ENCODE measurements around the gene ZNF582.

The ZNF582 gene

DNA sequence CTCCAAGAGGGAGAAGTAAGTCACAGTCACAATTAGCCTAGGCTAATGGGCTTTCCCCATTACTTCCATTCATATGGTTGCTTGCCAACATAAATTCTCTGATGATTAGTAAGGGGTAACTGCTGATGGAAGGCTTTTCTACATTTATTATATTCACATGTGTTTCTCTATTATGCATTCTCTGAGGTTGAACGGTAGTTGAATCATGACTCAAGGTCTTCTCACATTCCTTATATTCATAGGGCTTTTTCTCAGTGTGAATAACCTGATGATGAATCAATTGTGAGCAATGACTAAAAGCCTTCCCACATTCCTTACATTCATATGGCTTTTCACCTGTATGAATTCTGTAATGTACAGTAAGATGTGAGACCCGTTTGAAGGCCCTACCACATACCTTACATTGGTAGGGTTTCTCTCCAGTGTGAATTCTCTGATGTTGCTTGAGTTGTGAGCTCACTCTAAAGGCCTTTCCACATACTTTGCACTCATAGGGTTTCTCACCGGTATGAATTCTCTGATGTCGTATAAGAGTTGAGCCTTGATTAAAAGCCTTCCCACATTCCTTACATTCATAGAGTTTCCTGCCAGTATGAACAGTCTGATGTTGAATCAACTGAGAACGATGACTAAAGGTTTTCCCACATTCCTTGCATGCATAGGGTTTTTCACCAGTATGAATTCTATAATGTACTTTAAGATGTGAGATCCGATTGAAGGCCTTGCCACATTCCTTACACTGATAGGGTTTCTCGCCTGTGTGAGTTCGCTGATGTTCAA lies 9.3 kb downstream of the ZNF582 start:
- H3K36me3 ChIP-seq (ENCODE audit: insufficient read depth, low read depth, low read length) = peaks cover 5% of the 10 kb centered on the region; the same call in 1 of the 2 replicates
- no peaks in the 10 kb centered on the region for H3K4me1 ChIP-seq (ENCODE audit: insufficient read depth, low read length)
- H3K27me3 ChIP-seq (ENCODE audit: insufficient read depth, low read length) = no peaks in the 10 kb centered on the region
- peaks cover 27% of the 10 kb centered on the region; the same call in 1 of the 2 replicates for H3K9me3 ChIP-seq (ENCODE audit: insufficient read depth, low read depth, low read length)
- H3K27ac ChIP-seq (ENCODE audit: low read length) = no peak overlapping the region
- H3K4me3 ChIP-seq (ENCODE audit: low read length) = no peak overlapping the region
- H3K9ac ChIP-seq (ENCODE audit: low read depth, low read length) = no peak overlapping the region

DNA sequence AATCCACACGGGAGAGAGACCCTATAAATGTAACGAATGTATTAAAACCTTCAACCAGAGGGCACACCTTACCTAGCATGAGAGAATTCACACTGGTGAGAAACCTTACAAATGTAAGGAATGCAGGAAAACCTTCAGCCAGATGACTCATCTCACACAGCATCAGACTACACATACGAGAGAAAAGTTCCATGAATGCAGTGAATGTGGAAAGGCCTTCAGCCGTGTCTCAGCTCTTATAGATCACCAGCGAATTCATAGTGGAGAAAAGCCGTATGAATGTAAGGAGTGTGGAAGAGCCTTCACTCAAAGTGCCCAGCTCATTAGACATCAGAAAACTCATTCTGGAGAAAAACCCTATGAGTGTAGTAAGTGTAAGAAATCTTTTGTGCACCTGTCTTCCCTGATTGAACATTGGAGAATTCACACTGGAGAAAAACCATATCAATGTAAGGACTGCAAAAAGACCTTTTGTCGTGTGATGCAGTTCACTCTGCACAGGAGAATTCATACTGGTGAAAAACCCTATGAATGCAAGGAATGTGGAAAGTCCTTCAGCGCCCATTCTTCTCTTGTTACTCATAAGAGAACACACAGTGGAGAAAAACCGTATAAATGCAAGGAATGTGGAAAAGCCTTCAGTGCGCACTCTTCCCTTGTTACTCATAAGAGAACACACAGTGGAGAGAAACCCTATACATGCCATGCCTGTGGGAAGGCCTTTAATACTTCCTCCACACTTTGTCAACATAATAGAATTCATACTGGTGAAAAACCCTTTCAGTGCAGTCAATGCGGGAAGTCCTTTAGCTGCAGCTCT lies 16.0 kb downstream of the ZNF582 start:
- no peaks in the 10 kb centered on the region for H3K27me3 ChIP-seq (ENCODE audit: insufficient read depth, low read length)
- no peak overlapping the region for H3K4me3 ChIP-seq (ENCODE audit: low read length)
- H3K4me1 ChIP-seq (ENCODE audit: insufficient read depth, low read length) = no peaks in the 10 kb centered on the region
- peaks cover 68% of the 10 kb centered on the region for H3K36me3 ChIP-seq (ENCODE audit: insufficient read depth, low read depth, low read length)
- no peak overlapping the region for H3K27ac ChIP-seq (ENCODE audit: low read length)
- peaks cover 42% of the 10 kb centered on the region for H3K9me3 ChIP-seq (ENCODE audit: insufficient read depth, low read depth, low read length)
- H3K9ac ChIP-seq (ENCODE audit: low read depth, low read length) = no peak overlapping the region

DNA sequence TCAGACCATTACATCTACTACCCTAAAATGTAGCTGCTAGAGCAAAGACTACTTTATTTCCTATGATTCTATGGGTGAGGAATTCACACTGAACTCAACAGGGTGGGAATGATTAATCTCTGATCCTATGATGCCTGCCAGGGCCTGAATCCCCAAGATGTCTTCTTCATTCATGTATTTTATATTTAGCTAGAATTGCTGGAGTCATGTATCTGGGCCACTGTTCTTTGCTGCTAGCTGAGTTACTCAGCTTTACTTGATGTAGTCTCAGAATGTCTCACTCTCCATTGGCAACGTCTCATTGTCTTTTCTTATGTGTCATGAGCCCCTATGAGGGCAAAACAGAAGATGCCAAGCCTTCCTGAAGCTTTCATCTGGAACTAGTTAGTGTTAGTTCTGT lies 21.1 kb downstream of the ZNF582 start:
- Histone ChIP-seq H3K4me1 (ENCODE audit: insufficient read depth, low read length) (no peaks in the 10 kb centered on the region; the same call in 1 of the 2 replicates), H3K36me3 (ENCODE audit: insufficient read depth, low read depth, low read length) (peaks cover 80% of the 10 kb centered on the region), H3K27ac (ENCODE audit: low read length) (no peak overlapping the region), H3K9me3 (ENCODE audit: insufficient read depth, low read depth, low read length) (peaks cover 26% of the 10 kb centered on the region), H3K4me3 (ENCODE audit: low read length) (no peak overlapping the region), H3K27me3 (ENCODE audit: insufficient read depth, low read length) (no peaks in the 10 kb centered on the region), H3K9ac (ENCODE audit: low read depth, low read length) (no peak overlapping the region)

DNA sequence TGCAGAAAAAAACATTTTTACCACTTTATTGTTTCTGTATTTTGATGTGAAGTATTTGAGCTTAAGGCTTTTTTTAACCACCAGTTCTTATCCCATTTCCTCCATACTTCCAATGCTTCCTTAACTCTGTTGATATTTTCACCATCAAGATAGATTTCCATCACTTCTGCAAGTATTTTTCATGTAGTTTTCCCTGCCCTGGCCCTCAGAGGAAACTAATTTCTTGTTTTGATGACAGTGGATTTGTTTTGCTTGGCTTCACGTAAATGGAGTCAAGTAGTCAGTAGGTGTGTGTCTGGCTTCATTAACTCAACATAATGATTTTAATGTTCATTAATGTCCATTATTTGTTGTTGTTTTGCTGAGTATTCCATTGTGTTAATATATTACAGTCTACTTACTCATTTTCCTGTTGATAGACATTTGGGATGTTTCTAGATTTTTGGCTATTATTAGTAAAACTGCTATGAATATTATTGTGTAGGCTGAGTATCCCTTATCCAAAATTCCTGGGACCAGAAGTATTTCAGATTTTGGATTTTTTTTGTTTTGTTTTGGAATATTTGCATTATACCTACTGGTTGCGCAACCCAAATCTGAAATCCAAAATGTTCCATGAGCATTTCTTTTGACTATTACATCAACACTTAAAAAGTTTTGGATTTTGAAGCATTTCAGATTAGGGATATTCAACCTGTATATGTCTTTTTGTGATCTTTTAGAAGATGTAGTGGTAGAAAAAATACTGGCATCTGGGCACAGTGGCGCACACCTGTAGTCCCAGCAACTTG lies 23.3 kb downstream of the ZNF582 start:
- Histone ChIP-seq H3K27ac (ENCODE audit: low read length) (no peak overlapping the region), H3K36me3 (ENCODE audit: insufficient read depth, low read depth, low read length) (peaks cover 58% of the 10 kb centered on the region), H3K27me3 (ENCODE audit: insufficient read depth, low read length) (no peaks in the 10 kb centered on the region), H3K4me1 (ENCODE audit: insufficient read depth, low read length) (no peaks in the 10 kb centered on the region; the same call in 1 of the 2 replicates), H3K9me3 (ENCODE audit: insufficient read depth, low read depth, low read length) (peaks cover 5% of the 10 kb centered on the region), H3K9ac (ENCODE audit: low read depth, low read length) (no peak overlapping the region), H3K4me3 (ENCODE audit: low read length) (no peak overlapping the region)

DNA sequence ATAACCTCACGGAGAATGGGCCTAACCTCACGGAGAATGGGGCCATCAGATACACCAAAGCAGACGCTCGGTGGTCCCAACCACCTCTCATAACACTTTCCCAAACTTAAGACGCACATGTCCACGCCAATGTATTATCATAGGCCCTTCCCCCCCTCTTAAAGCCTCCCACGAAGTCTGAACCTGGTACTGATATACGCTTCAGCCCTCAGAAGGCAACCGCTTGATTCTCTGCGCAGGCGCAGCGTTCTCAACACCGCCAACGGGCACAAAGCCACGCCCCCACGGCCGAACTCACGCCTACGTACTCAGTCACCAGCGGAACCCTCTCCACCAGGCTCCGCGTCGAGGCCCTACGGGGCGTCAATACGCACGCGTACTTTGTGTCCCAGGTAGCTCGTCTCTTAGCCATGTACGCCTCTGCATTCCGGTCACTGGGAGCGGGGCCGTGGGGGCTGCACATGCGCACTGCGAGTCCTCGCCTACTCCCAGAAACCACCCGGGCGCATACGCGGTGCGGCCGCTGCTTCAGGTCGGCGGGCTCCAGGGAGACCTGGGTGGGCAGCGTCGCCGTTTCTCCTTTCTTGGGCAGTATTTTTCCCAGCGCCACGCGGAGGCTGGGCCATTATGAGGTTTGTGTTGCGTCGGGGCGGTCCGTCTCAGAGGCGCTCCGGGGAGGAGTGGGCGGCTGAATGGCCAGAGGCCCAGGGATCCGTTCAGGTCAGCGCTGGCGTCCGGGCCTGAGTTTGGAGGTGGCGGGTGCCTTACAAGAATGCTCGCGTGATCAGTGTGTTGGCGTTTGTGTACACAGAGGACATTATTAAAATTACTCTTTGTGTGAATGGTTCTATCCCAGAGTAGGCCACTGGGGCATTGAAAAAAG lies 25.3 kb downstream of the ZNF582 start:
- Histone ChIP-seq H3K4me3 (ENCODE audit: low read length) (peak overlapping the region; percentile 96), H3K36me3 (ENCODE audit: insufficient read depth, low read depth, low read length) (peaks cover 38% of the 10 kb centered on the region), H3K27ac (ENCODE audit: low read length) (peak overlapping the region; percentile 50), H3K9ac (ENCODE audit: low read depth, low read length) (peak overlapping the region; percentile 96), H3K9me3 (ENCODE audit: insufficient read depth, low read depth, low read length) (peaks cover 10% of the 10 kb centered on the region), H3K4me1 (ENCODE audit: insufficient read depth, low read length) (no peaks in the 10 kb centered on the region; the same call in 1 of the 2 replicates), H3K27me3 (ENCODE audit: insufficient read depth, low read length) (no peaks in the 10 kb centered on the region)

DNA sequence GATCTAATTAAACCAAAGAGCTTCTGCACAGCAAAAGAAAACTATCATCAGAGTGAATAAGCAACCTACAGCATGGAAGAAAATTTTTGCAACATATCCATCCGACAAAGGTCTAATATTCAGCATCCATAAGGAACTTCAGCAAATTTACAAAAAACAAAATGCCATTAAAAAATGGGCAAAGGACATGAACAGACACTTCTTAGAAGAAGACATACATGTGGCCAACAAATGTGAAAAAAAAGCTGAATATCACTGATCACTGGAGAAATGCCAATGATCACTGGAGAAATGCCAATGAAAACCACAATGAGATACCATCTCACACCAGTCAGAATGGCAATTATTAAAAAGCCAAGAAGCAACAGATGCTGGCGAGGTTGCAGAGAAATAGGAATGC lies 32.5 kb downstream of the ZNF582 start:
- H3K4me1 ChIP-seq (ENCODE audit: insufficient read depth, low read length) = no peaks in the 10 kb centered on the region
- no peaks in the 10 kb centered on the region for H3K27me3 ChIP-seq (ENCODE audit: insufficient read depth, low read length)
- no peak overlapping the region for H3K27ac ChIP-seq (ENCODE audit: low read length)
- H3K9me3 ChIP-seq (ENCODE audit: insufficient read depth, low read depth, low read length) = peaks cover 18% of the 10 kb centered on the region
- H3K4me3 ChIP-seq (ENCODE audit: low read length) = no peak overlapping the region
- no peaks in the 10 kb centered on the region for H3K36me3 ChIP-seq (ENCODE audit: insufficient read depth, low read depth, low read length)
- no peak overlapping the region for H3K9ac ChIP-seq (ENCODE audit: low read depth, low read length)

DNA sequence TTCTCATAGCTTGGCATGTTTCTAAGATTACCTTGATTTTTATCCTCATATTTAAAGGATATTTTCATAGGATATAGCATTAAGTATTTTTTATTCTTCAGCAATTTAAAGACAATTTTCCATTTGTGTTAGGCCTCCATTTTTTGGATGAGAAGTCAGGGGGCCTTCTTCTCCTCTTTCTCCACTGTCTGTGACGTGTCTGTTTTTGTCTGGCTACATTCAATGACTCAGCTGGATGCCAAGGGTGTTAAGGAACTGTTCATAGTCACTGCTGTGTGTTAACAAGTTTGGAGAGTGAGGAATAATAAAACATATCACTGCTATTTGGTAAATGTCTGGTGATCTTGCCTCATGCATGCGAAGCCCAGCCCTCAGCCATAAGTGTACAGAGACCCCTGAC lies 36.4 kb downstream of the ZNF582 start:
- no peak overlapping the region for H3K27ac ChIP-seq (ENCODE audit: low read length)
- no peaks in the 10 kb centered on the region for H3K4me1 ChIP-seq (ENCODE audit: insufficient read depth, low read length)

DNA sequence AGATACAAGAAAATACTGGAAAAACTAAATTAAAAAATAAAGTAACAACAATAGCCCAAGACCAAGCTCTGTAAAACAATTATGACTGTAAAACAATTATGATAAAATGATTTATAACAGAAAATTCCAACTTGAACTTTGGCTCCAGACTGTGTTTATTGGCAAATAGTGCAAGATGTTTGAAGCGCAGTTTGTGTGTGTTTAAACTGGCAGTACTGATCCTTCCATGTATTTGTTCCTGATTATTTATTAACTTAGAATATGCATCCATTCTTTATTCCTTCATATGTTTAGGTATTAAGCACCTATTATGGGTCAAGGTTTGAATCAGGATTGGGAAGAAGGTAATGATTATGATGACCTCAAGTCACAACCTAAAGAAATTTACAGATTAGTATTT lies 37.8 kb downstream of the ZNF582 start:
- Histone ChIP-seq H3K9me3 (ENCODE audit: insufficient read depth, low read depth, low read length) (peaks cover 6% of the 10 kb centered on the region; the same call in 1 of the 2 replicates), H3K27ac (ENCODE audit: low read length) (no peak overlapping the region), H3K4me3 (ENCODE audit: low read length) (no peak overlapping the region), H3K4me1 (ENCODE audit: insufficient read depth, low read length) (no peaks in the 10 kb centered on the region; the same call in 1 of the 2 replicates), H3K27me3 (ENCODE audit: insufficient read depth, low read length) (no peaks in the 10 kb centered on the region), H3K9ac (ENCODE audit: low read depth, low read length) (no peak overlapping the region), H3K36me3 (ENCODE audit: insufficient read depth, low read depth, low read length) (no peaks in the 10 kb centered on the region)

More for the DNA sequence above, 36.4 kb downstream of the ZNF582 start:
- Histone ChIP-seq H3K27me3 (ENCODE audit: insufficient read depth, low read length) (no peaks in the 10 kb centered on the region), H3K9ac (ENCODE audit: low read depth, low read length) (no peak overlapping the region), H3K9me3 (ENCODE audit: insufficient read depth, low read depth, low read length) (peaks cover 6% of the 10 kb centered on the region), H3K36me3 (ENCODE audit: insufficient read depth, low read depth, low read length) (no peaks in the 10 kb centered on the region), H3K4me3 (ENCODE audit: low read length) (no peak overlapping the region)

DNA sequence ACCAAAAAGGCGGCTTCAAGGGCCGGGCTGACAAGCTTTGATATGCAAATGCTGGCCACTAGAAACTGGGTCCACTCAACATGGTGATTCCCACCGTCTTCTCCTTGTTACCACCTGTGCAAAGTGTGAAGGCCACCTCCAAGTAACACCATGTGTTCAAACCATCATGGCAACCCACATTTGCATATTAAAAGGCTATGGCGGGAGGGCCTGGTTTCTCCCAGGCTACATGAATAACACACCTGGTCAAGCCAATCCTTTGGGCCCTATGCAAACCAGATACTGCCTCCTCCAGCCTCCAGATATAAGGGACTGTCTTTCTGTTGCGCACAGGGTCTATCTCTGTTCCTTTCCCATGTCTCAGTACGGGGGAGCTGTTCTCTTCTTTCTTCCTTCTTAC lies 42.1 kb downstream of the ZNF582 start:
- H3K9me3 ChIP-seq (ENCODE audit: insufficient read depth, low read depth, low read length) = no peaks in the 10 kb centered on the region

DNA sequence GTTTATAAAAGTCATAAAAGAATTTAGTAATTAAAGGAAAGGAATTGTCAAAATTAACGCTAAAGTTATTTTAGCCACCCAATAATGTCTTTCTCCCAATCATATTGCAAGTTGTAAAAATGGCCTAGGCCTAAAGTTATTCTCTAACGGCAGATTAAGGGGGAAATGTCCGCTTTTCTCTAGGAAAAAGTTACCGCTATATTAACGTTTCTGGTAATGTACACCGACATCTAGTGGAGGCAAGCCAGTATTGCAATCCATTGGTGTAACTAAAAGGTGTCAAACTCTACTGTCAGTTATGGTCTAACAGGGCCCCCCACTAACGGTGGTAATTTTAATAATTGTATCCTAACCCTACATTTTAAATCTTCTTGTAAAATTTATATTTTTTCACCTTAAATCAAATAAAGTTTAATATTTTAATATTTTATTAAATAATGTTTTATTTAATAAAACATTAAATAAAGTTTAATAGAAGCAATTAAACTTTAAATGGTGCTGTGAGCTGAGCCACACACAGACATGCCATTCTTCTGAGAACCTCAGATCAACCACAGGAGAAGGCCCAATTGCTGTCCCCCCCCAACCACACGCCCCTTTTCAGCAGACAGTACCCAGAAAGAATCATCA lies 42.8 kb downstream of the ZNF582 start:
- Histone ChIP-seq H3K4me3 (ENCODE audit: low read length) (no peak overlapping the region), H3K9ac (ENCODE audit: low read depth, low read length) (no peak overlapping the region), H3K27ac (ENCODE audit: low read length) (no peak overlapping the region), H3K9me3 (ENCODE audit: insufficient read depth, low read depth, low read length) (no peaks in the 10 kb centered on the region), H3K36me3 (ENCODE audit: insufficient read depth, low read depth, low read length) (no peaks in the 10 kb centered on the region), H3K27me3 (ENCODE audit: insufficient read depth, low read length) (no peaks in the 10 kb centered on the region), H3K4me1 (ENCODE audit: insufficient read depth, low read length) (peaks cover 4% of the 10 kb centered on the region; the same call in 1 of the 2 replicates)

More for the DNA sequence above, 42.1 kb downstream of the ZNF582 start:
- no peak overlapping the region for H3K27ac ChIP-seq (ENCODE audit: low read length)
- H3K9ac ChIP-seq (ENCODE audit: low read depth, low read length) = no peak overlapping the region
- peaks cover 4% of the 10 kb centered on the region; the same call in 1 of the 2 replicates for H3K4me1 ChIP-seq (ENCODE audit: insufficient read depth, low read length)
- H3K36me3 ChIP-seq (ENCODE audit: insufficient read depth, low read depth, low read length) = no peaks in the 10 kb centered on the region
- no peak overlapping the region for H3K4me3 ChIP-seq (ENCODE audit: low read length)
- H3K27me3 ChIP-seq (ENCODE audit: insufficient read depth, low read length) = no peaks in the 10 kb centered on the region

All from iPS-20b (cell line).